Activated naive CD4-positive, alpha-beta T cell treated with anti-CD3 and anti-CD28 coated beads, Interleukin-2, amount 10 ng/mL, durations not matched to agents 5 hours and 36 hours (primary cell): ENCODE measurements around the gene KCNK3. TPM values are rescaled to one million over a fixed set of nuclear protein-coding genes. Genes with fewer than 3 reads are reported as not detected.

Source experiments
- total RNA-seq, 2 experiments: library from RNA; stranded (reverse); gene quantifications; one replicate each; pipeline ENCODE4 v1.2.3, GENCODE V29; 2021

The KCNK3 gene
- not detected for total RNA-seq

DNA sequence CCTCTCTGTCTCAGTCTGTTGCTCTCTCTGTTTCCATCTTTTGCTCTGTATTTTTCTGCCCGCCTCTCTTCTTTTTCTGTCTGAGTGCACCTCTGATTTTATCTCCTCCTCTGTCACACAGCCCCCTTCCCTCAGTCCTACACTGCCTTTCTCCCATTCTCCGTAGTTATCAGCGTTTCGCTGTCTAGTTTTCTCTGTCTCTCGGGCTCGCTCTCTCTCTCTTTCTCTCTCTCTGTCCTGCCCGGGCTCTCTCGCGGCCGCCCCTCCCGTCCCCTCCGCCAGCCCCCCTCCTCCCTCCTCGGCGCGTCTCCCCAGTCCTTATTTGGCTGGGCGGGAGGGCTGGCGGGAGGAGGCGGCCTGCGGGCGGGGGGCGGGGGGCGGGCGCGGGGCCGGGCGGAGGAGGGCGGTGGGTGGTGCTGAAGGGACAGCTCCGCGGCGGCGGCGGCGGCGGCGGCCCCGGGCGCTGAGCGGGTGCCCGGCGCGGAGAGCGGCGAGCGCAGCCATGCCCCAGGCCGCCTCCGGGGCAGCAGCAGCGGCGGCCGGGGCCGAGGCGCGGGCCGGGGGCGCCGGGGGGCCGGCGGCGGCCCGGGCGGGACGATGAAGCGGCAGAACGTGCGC is at the start of gene KCNK3:
Gene KCNK3 (plus strand): TSS at position 444 of the 618 bp plus-strand sequence. CDS start 154 bp downstream, at position 598.

DNA sequence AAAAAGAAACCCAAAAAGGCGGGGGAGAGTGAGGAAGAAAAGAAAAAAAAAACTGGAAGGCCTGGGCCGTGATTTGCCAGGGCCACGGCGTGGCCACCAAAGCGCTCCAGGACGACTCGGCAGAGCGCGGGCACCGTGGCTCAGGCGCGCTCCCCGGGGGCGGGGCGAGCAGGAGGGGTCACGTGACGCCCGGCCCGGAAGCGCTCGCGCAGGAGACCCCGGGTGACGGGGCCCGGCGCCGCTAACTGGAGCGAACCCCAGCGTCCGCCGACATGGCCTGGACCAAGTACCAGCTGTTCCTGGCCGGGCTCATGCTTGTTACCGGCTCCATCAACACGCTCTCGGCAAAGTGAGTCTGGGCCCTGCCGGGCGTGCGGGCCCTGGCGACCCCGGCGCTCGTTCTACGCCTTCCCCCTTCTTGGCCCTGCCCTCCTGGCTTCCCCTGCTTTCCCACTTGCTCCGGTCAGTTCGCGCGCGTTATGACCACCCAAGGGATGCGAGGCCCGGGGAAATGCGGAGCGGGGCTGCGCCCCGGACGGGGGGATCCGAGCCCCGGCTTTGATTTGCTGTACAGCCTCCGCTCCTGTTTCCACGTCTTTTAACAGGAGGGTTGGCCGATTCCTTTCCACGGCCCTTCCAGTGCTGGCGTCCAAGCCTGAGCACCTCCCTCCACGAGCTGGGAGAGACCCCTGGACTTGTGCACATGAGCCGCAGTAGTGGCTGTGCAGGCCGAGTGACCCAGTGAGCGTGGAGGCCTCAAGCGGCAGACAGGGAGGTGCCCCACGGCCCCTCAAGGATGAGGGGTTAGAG is 71.8 kb downstream of the KCNK3 start, which contains the start of gene SLC35F6:
Gene SLC35F6 (plus strand): TSS at position 207 of the 810 bp plus-strand sequence. CDS start 66 bp downstream, at position 273.

Other genes with a start within 250 kb of the KCNK3 start
- under 1 TPM; 0.67 to 0.96 TPM for gene OTOF, start 214.6 kb upstream of the KCNK3 start, total RNA-seq
- gene CIB4, start 51.4 kb upstream of the KCNK3 start, total RNA-seq = not detected
- gene SLC35F6, start 71.6 kb downstream of the KCNK3 start, total RNA-seq = 10 to 100 TPM; 17.9 to 18.6 TPM
- gene CENPA, start 93.3 kb downstream of the KCNK3 start, total RNA-seq = 10 to 100 TPM; 31.0 to 33.8 TPM
- under 1 TPM in 1 of 2 experiments, not detected in 1; 0.17 TPM for gene DPYSL5, start 155.4 kb downstream of the KCNK3 start, total RNA-seq